Activated CD8-positive, alpha-beta memory T cell treated with anti-CD3 and anti-CD28 coated beads, Interleukin-2, amount 50 U/mL, for 1 hour (primary cell): ENCODE results near the gene PLPP2.

ENCODE experiments used
- DNase-seq: peaks from one replicate; pipeline ENCODE4 v3.0.0-alpha.2; 2020; ENCODE audit errors: extremely low read depth

The PLPP2 gene

DNA sequence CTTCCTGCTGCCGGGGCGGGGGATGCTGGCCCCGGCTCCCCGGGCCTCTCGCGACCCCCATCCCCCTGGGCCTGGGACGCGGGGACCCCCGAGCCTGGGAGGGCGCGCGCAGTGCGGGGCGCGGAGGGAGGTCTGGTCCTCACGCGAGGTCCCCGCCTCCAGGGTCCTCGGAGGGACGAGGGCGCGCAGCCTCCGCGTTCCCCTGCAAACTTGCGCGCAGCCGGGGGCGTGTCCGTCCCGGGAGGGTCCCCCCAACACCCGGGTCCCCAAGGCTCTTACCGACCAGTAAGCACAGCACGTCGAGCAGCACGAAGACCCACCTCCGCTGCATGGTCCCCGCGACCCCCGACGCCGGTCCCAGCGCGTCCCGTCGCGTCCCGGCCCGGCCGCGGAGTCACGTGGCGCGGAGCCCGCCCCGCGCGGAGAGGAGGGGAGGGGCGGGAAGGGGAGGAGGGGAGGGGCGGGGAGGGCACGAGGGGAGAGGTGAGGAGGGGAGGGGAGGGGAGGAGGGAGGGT, at the start of gene PLPP2:
PLPP2 (minus strand) TSS at position 398 of the 516 bp plus-strand sequence; CDS start at position 331, 67 bp downstream.
- DNase-seq = no peak

GRCh38 chr19:340620-341385, 49.6 kb upstream of the PLPP2 start:
- no peak for DNase-seq

DNA sequence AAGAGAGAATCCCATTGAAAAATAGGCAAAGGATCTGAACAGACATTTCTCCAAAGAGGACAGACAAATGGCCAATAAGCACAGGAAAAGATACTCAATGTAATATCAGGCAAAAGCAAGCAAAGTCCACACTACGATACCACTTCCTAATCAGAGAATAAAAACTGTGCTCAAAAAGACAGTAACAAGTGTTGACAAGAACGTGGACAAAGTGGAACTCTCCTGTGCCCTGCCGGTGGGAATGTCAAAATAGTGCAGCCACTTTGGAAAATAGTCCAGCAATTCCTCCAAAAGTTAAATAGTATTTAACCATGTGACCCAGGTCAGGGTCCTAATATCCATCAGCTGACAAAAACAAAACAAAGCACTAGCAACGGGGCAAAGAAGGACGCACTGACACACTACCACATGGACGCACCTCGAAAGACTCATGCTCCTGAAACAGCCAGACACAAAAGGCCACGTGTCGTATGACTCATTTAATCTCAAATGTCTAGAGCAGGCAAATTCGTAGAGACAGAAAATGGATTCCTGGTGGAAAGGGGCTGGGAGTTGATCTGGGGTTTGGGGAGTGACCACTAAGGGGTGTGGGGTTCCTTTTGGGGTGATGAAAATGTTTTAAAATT, 48.2 kb upstream of the PLPP2 start:
- no peak for DNase-seq

- no peak for DNase-seq
Measured at GRCh38 chr19:338421-338820, 47.2 kb upstream of the PLPP2 start.

- no peak for DNase-seq
Measured at GRCh38 chr19:336067-336614, 44.9 kb upstream of the PLPP2 start.

DNA sequence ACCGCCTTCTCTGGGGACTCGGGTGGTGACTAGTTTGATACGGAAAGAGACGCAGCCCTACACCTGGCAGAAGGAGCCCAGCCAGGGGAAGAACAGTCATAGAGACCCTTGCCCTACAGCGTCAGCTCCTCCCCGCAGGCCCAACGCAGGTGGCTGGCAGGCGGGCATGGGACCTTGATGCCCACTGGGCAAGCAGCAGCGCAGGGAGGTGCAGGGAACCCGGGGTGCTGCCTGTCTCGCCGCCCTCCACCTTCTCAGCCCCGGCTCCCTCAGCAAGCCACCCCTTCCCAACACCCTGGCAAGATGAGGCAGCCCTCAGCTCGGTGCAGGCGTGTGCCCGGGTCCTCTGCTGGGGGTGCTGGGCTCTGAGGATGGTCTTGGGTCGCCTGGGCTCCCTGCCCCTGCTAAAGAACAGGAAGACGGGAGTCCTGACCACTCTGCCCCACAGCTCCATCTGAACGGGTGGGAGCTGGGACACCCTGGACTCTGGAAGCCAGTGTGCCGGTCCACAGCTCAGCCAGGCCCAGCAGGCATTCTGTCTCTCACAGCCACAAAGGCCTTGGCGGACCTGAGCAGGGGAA, 44.4 kb upstream of the PLPP2 start:
- no peak for DNase-seq

DNA sequence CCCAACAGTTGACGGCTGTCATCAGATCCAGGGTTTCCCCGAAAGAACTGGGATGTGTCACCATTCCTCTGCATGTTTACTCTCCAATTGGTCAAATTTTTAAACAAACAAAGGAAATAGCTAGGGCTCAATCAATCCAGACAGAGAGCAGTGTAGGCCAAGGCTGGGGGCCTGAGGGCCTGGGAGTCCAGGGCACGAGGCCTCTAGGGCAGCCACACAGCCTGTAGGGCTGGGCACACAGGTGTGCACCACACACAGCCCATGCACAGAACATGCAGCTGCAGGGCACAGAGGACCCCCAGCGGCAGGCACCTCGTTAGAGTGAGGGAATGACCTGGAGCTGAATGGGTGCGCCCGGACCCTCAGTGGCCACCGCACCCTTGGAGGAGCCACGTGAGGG, 43.9 kb upstream of the PLPP2 start:
- no peak for DNase-seq

- DNase-seq = no peak
Measured at GRCh38 chr19:334296-335071, 43.3 kb upstream of the PLPP2 start.

DNA sequence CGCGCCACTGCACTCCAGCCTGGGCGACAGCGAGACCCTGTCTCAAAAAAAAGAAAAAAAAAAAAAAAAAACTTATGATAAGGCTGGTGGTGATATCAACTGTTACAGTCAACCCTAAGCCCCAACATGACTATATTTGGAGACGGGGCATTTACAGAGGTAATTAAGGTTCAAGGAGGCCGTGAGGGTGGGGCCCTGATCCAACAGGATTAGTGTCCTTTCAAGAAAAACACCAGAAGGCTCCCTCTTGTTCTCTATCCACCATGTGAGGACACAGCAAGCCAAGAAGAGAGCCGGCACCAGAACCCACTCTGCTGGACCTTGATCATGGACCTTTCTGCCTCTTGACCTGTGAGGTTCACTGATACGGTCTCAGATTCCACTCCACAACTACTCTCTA, 39.3 kb upstream of the PLPP2 start:
- DNase-seq = no peak

DNA sequence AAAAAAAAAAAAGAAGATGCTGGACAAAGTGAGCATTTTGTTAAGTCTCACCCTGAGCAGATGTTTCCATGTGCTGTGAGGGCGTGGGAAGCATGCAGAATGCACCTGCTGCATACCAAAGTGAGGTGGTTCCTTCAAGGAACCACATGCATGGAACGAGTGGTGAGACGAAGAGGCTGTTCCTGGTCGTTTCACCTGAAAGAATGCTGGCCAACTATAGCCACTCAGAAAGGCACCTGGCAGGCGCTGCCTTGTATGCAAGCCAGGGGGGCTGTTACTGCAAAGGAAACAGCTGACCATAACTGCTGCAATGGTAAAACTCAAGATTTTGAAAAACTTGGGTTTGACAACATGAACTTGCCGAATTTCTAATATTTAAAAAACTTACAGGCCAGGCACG, 38.7 kb upstream of the PLPP2 start:
- DNase-seq = no peak

DNA sequence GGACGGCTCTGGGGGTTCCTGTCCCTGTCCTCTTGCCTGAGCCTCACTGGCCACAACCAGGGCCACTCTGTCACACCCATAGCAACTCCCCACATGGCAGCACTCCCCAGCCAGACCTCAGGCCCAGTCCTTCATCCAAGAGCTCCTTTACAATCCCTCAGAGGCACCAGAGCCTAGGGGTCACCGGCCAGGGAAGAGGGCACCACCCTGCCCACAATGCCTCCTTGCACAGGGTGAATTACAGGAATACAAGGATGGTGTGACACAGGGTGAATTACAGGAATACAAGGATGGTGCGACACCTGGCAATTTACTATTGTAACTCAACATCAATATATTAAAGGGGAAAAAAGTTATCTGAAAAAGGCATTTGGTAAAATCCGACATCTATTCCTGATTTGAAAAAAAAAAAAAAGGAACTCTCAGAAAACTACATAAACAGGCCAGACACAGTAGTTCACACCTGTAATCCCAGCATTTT, 36.9 kb upstream of the PLPP2 start:
- DNase-seq = no peak

GRCh38 chr19:327291-328024, 36.3 kb upstream of the PLPP2 start:
- DNase-seq = no peak

DNA sequence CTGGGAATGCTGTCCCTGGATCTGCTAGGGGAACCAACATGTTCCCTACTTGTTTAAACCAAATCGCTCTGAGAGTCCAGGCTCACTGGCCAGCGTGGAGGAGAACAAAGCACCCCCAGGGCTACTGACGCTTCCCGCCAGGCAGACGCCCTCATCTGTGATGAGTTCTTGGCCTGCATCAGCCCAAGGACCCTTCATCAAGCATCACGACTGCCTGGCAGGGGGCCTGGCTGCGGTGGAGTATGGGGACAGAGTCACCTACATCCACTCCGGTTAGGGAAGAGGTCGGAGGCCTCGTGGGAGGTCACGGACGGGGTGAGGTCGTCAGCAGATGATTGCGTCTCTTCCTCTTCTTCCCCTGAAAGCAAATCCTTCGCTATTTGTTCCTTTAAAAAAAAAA, 35.7 kb upstream of the PLPP2 start:
- DNase-seq = no peak

DNA sequence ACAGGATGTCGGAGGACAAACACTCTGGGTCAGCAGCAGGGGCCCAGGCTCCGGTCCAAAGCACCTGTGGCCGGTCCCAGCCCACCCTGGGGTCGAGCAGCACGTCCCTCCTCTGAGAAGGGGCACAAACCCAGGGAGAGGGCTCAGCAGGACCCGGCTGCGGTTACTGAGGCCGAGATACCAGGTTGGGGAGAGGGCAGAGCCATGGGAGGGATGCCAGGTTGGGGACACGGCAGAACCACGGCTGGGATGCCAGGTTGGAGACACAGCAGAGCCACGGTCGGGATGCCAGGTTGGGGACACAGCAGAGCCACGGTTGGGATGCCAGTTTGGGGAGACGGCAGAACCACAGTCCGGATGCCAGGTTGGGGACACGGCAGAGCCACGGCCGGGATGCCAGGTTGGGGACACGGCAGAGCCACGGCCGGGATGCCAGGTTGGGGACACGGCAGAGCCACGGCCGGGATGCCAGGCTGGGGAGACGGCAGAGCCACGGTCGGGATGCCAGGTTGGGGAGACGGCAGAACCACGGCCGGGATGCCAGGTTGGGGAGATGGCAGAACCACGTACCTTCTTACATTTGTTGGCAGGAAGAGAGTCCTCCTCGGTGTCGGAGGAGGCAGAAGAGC, 34.8 kb upstream of the PLPP2 start:
- no peak for DNase-seq

DNA sequence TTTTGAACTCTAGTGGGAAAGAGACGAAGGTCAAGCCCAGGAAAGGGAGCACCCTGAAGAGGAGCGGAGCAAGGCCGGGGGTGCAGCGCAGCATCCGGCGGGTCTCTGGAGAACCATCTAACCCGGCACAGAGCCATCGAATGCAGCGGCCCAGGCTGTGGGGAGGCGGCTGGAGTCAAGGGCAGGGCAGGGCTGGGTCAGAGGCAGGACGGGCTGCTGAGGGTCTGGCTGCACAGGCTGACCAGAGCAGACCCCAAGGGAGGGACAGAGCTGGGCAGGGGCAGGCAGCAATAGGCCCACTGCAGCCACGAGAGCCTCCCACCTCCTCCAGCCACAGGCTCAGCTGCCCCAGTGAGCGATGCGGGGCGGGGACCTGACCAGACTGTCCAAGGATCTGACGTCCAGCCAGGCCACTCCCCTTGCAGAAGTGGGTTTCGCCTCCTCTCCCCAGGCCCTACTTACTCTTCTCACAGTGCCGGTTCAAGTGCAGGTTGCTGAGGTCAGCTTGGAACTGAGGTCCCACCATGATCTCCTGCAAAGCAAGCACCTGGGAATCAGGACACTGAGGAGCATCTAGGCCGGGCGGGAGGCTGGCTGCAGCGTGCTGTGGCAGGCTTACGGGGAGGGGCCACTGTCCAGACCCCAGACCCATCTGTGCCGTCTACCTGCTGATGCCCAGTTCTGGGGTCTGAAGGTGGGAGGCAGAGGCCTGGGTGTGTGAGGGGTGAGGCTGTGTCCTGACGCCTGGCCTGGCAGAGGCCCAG, 34.2 kb upstream of the PLPP2 start:
- no peak for DNase-seq

GRCh38 chr19:324716-325115, 33.5 kb upstream of the PLPP2 start:
- DNase-seq = no peak

DNA sequence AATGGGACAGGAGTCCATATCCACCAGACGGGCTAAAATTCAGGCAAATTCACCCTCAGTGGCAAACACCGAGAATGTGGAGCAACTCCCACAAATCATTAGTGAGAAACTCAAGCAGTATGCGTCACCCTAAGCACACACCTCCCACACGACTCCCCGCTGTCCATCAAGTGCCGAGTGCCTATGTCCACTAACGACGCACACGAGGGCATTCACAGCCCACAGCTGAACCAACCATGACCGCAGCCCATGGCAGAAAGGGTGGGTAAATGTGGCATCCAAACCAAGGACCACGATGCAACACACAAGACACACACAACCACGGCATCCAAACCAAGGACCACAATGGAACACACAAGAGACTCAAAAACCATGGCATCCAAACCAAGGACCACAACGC, 31.4 kb upstream of the PLPP2 start:
- DNase-seq = no peak

GRCh38 chr19:318509-318774, 27.2 kb upstream of the PLPP2 start:
- no peak for DNase-seq

DNA sequence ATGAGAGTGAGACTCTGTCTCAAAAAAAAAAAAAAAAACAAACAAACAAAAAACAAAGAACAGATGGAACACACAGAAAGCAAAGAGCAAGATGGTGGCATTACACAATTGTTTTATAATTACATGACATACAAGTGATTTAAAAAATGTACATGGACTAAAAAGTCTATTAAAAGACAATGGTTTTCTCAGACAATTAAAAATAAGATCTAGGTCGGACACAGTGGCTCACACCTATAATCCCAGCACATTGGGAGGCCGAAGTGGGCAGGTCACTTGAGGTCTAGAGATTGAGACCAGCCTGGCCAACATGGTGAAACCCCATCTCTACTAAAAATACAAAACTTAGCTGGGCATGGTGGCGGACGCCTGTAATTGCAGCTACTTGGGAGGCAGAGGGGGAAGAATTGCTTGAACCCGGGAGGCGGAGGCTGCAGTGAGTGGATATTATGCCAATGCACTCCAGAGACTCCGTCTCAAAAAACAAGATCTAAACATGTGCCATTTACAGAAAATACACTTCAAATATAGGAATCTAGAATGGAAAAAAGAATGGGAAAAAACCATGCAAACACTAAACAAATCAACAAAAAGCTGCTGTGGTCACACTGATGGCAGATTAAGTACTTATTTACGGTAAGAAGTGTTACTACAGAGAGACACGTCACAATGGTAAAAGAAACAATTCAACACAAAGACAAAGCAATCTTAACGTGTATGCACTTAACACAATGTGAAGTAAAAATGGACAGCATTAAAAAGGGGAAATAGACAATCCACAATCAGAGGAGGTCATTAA, 26.7 kb upstream of the PLPP2 start:
- no peak for DNase-seq
